ENCODE results near the gene MYO7A. TPM values are rescaled to one million over a fixed set of nuclear protein-coding genes. Genes with fewer than 3 reads are reported as not detected.

The MYO7A gene
- total and polyA plus RNA-seq, 2 experiments from 2014 or later = 9.8 to 10.1 TPM

GRCh38 chr11:77249427-77249826 lies 121.4 kb downstream of the MYO7A start:
- H3K9me2 ChIP-seq (replicated peaks; ENCODE audit: insufficient read depth) = no peaks in the 10 kb centered on the region
- H3K27me3 ChIP-seq = no peaks in the 10 kb centered on the region
- no peak overlapping the region for H3K27ac ChIP-seq
- H3K36me3 ChIP-seq (replicated peaks; ENCODE audit: insufficient read depth, low read depth) = no peaks in the 10 kb centered on the region
- no peaks in the 10 kb centered on the region for H3K9me3 ChIP-seq (ENCODE audit: low read depth)
- no peaks in the 10 kb centered on the region for H3K4me1 ChIP-seq (ENCODE audit: insufficient read depth)
- no peak overlapping the region for H3K4me2 ChIP-seq
- H3K79me2 ChIP-seq = no peaks in the 10 kb centered on the region
- H4K20me1 ChIP-seq (ENCODE audit: insufficient read depth, poor library complexity, severe bottlenecking) = no peaks in the 10 kb centered on the region
- no peak overlapping the region for H3K4me3 ChIP-seq
- no peak overlapping the region for H2AFZ ChIP-seq
- no peak for TF ChIP-seq CTCF (IDR thresholded peaks at IDR 0.05; ENCODE audit: poor library complexity)
- TF ChIP-seq EZH2 (IDR thresholded peaks at IDR 0.05; ENCODE audit: borderline replicate concordance) = no peak
- TF ChIP-seq EZH2phosphoT487 (IDR thresholded peaks at IDR 0.05; ENCODE audit: low read depth, severe bottlenecking, unreplicated experiment) = no peak
- DNase-seq (ENCODE audit: low spot score) = no peak
- WGBS (ENCODE audit: low lambda C conversion rate, missing lambda C conversion rate) = 85% methylated on average over 3 of the region's 3 CpGs

GRCh38 chr11:77250881-77251640 lies 123.0 kb downstream of the MYO7A start:
- Histone ChIP-seq H3K79me2 (no peaks in the 10 kb centered on the region), H2AFZ (no peak overlapping the region), H3K27ac (no peak overlapping the region), H3K9me2 (replicated peaks; ENCODE audit: insufficient read depth) (no peaks in the 10 kb centered on the region), H3K4me1 (ENCODE audit: insufficient read depth) (no peaks in the 10 kb centered on the region), H4K20me1 (ENCODE audit: insufficient read depth, poor library complexity, severe bottlenecking) (no peaks in the 10 kb centered on the region), H3K36me3 (replicated peaks; ENCODE audit: insufficient read depth, low read depth) (no peaks in the 10 kb centered on the region), H3K4me2 (no peak overlapping the region), H3K4me3 (no peak overlapping the region), H3K9me3 (ENCODE audit: low read depth) (no peaks in the 10 kb centered on the region), H3K27me3 (no peaks in the 10 kb centered on the region)
- no peak for DNase-seq (ENCODE audit: low spot score)
- TF ChIP-seq EZH2 (IDR thresholded peaks at IDR 0.05; ENCODE audit: borderline replicate concordance) = no peak
- TF ChIP-seq CTCF (IDR thresholded peaks at IDR 0.05; ENCODE audit: poor library complexity) = no peak
- no peak for TF ChIP-seq EZH2phosphoT487 (IDR thresholded peaks at IDR 0.05; ENCODE audit: low read depth, severe bottlenecking, unreplicated experiment)
- 94% methylated on average over 1 of the region's 1 CpG for WGBS (ENCODE audit: low lambda C conversion rate, missing lambda C conversion rate)

GRCh38 chr11:77252555-77253270 lies 124.7 kb downstream of the MYO7A start:
- Histone ChIP-seq H3K4me2 (no peak overlapping the region), H3K27ac (no peak overlapping the region), H3K27me3 (no peaks in the 10 kb centered on the region), H2AFZ (no peak overlapping the region), H3K36me3 (replicated peaks; ENCODE audit: insufficient read depth, low read depth) (no peaks in the 10 kb centered on the region), H3K4me3 (no peak overlapping the region), H3K4me1 (ENCODE audit: insufficient read depth) (no peaks in the 10 kb centered on the region), H3K9me2 (replicated peaks; ENCODE audit: insufficient read depth) (no peaks in the 10 kb centered on the region), H4K20me1 (ENCODE audit: insufficient read depth, poor library complexity, severe bottlenecking) (no peaks in the 10 kb centered on the region), H3K79me2 (no peaks in the 10 kb centered on the region), H3K9me3 (ENCODE audit: low read depth) (no peaks in the 10 kb centered on the region)
- DNase-seq (ENCODE audit: low spot score) = no peak
- 92% methylated on average over 3 of the region's 3 CpGs for WGBS (ENCODE audit: low lambda C conversion rate, missing lambda C conversion rate)
- TF ChIP-seq CTCF (IDR thresholded peaks at IDR 0.05; ENCODE audit: poor library complexity) (no peak), EZH2 (IDR thresholded peaks at IDR 0.05; ENCODE audit: borderline replicate concordance) (no peak), EZH2phosphoT487 (IDR thresholded peaks at IDR 0.05; ENCODE audit: low read depth, severe bottlenecking, unreplicated experiment) (no peak)

Measured in hepatocyte (in vitro differentiated cells).